Activated B cell treated with CpG ODN at 0.5 μM for 24 hours (primary cell): Measurements from ENCODE around the gene MAST2. TPM values are rescaled to one million over a fixed set of nuclear protein-coding genes. Genes with fewer than 3 reads are reported as not detected.
"Not testable (repeated sequence)": the region's sequence is repeated elsewhere in the genome, so short reads cannot be mapped to it uniquely, and the experiment has no call there.

Source experiments
- ATAC-seq: fragments of 200-7000 bp; cut with Tn5 transposase; one replicate; pipeline ENCODE4 v1.10.0; 2021; ENCODE audit warnings: low read depth, mild to moderate bottlenecking, moderate library complexity
- CTCF ChIA-PET: fragments of 350-600 bp; sonication (Branson Sonifier 250); formaldehyde crosslinking; loops from one replicate; lab custom pipeline; 2021; ENCODE audit warnings: antibody characterized with exemption; lab: Charles Lee
- POLR2A ChIA-PET: fragments of 350-600 bp; sonication (Branson Sonifier 250); formaldehyde crosslinking; loops from one replicate; lab custom pipeline; 2021; ENCODE audit warnings: antibody characterized with exemption; lab: Charles Lee
- DNase-seq: peaks from one replicate; pipeline ENCODE4 v3.0.0; 2022
- H3K27ac Mint-ChIP-seq: one replicate; pipeline ENCODE4 v1.8.0; 2020; ENCODE audit warnings: mixed read lengths
- H3K27me3 Mint-ChIP-seq: one replicate; pipeline ENCODE4 v1.8.0; 2021; ENCODE audit warnings: mixed read lengths
- H3K36me3 Mint-ChIP-seq: one replicate; pipeline ENCODE4 v1.8.0; 2021; ENCODE audit warnings: low read depth, mixed read lengths
- H3K4me1 Mint-ChIP-seq: one replicate; pipeline ENCODE4 v1.8.0; 2021; ENCODE audit warnings: mixed read lengths
- H3K4me3 Mint-ChIP-seq: one replicate; pipeline ENCODE4 v1.8.0; 2020; ENCODE audit warnings: mild to moderate bottlenecking, mixed read lengths
- H3K9me3 Mint-ChIP-seq: one replicate; pipeline ENCODE4 v1.8.0; 2020; ENCODE audit warnings: mixed read lengths
- CTCF ChIP-seq: fragments of 200-600 bp; IDR thresholded peaks from one replicate; pipeline ENCODE4 v1.8.0; 2022; ENCODE audit warnings: antibody characterized with exemption, mild to moderate bottlenecking
- intact Hi-C: fragments of 100-400 bp; cut with micrococcal nuclease; formaldehyde crosslinking; loops from one replicate; pipeline ENCODE4 v1.15.1; 2024
- total RNA-seq: library from RNA; stranded (reverse); gene quantifications from 2 replicates; pipeline ENCODE4 v1.2.3, GENCODE V29; 2022

Gene MAST2
- total RNA-seq, 1 donor from 2014 or later, result 20.9 TPM

- Mint-ChIP-seq H3K9me3 (no peaks in the 10 kb centered on the region), H3K4me1 (peaks cover 27% of the 10 kb centered on the region), H3K27me3 (no peaks in the 10 kb centered on the region), H3K27ac (no peak overlapping the region), H3K4me3 (no peak overlapping the region), H3K36me3 (no peaks in the 10 kb centered on the region)
- POLR2A ChIA-PET, result no interaction called here
- DNase-seq (no peak), ATAC-seq (no peak)
- CTCF ChIA-PET, result no interaction called here
- no peak for TF ChIP-seq CTCF
- intact Hi-C loops, result no loop called here
These were observed 122.9 kb downstream of the MAST2 start for GRCh38 chr1:45926330-45926729.

DNA sequence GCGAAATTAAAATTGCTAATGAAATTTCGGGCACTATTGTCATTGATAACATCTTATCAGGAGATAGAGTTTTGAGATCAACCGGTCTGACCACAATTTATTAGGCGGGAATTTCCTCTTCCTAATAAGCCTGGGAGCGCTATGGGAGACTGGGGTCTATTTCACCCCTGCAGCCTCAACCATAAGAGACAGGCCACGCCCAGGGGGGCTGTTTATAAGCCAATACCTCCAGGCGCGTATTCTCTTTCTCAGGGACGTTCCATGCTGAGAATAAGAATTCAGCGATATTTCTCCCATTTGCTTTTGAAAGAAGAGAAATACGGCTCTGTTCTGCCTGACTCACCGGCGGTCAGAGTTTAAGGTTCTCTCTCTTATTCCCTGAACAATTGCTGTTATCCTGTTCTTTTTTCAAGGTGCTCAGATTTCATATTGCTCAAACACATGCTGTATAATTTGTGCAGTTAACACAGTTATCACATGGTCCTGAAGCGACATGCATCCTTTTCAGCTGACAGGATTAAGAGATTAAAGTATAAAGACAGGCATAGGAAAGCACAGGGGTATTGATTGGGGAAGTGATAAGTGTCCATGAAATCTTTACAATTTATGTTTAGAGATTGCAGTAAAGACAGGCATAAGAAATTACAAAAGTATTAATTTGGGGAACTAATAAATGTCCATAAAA, 124.0 kb downstream of the MAST2 start:
- ATAC-seq, H3K9me3 Mint-ChIP-seq, DNase-seq, H3K27me3 Mint-ChIP-seq, intact Hi-C loops, H3K27ac Mint-ChIP-seq, H3K36me3 Mint-ChIP-seq, POLR2A ChIA-PET, H3K4me3 Mint-ChIP-seq, CTCF ChIA-PET: not testable (repeated sequence)
- H3K4me1 Mint-ChIP-seq, result peaks cover 27% of the 10 kb centered on the region

- intact Hi-C loops, result no loop called here
- H3K27ac Mint-ChIP-seq, result no peak overlapping the region
- CTCF ChIA-PET, result no interaction called here
These were observed 125.2 kb downstream of the MAST2 start for GRCh38 chr1:45928486-45929205.

GRCh38 chr1:45929257-45929687, 125.9 kb downstream of the MAST2 start:
- ChIA-PET POLR2A (no interaction called here), CTCF (no interaction called here)
- intact Hi-C loops, result no loop called here
- peaks cover 23% of the 10 kb centered on the region for H3K4me1 Mint-ChIP-seq
- H3K36me3 Mint-ChIP-seq, result no peaks in the 10 kb centered on the region
- ATAC-seq (no peak), DNase-seq (no peak)
- TF ChIP-seq CTCF, result no peak
- H3K4me3 Mint-ChIP-seq, result no peak overlapping the region
- no peaks in the 10 kb centered on the region for H3K9me3 Mint-ChIP-seq
- H3K27me3 Mint-ChIP-seq, result no peaks in the 10 kb centered on the region
- H3K27ac Mint-ChIP-seq, result no peak overlapping the region

More at GRCh38 chr1:45928486-45929205, 125.2 kb downstream of the MAST2 start:
- DNase-seq, result no peak
- Mint-ChIP-seq H3K9me3 (no peaks in the 10 kb centered on the region), H3K27me3 (no peaks in the 10 kb centered on the region), H3K4me3 (no peak overlapping the region), H3K36me3 (no peaks in the 10 kb centered on the region), H3K4me1 (peaks cover 23% of the 10 kb centered on the region)
- POLR2A ChIA-PET, result interaction anchor here (0.5 kb wide), 1 partner anchor 13 kb away, joined by 3 read pairs; no protein-coding TSS in a partner anchor
- no peak for TF ChIP-seq CTCF
- no peak for ATAC-seq

GRCh38 chr1:45930258-45931150, 127.1 kb downstream of the MAST2 start:
- no peak for ATAC-seq

DNA sequence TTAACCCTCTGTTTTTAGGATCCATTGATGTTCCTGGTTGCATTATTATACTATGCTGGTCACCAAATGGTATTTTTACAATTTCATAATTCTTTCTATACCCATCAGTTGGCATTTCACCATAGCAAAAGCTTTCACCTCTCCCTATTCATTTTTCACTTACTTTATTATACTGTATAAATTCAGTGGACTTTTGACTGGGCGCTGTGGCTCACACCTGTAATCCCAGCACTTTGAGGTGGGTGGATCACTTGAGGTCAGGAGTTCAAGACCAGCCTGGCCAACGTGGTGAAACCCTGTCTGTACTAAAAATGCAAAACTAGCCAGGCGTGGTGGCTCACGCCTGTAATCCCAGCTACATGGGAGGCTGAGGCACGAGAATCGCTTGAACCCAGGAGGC, 128.8 kb downstream of the MAST2 start:
- H3K27me3 Mint-ChIP-seq, DNase-seq, ATAC-seq, H3K4me3 Mint-ChIP-seq, H3K36me3 Mint-ChIP-seq, H3K9me3 Mint-ChIP-seq, CTCF ChIA-PET, POLR2A ChIA-PET, intact Hi-C loops, H3K27ac Mint-ChIP-seq: not testable (repeated sequence)
- peaks cover 26% of the 10 kb centered on the region for H3K4me1 Mint-ChIP-seq

More at GRCh38 chr1:45930258-45931150, 127.1 kb downstream of the MAST2 start:
- Mint-ChIP-seq H3K4me1 (peaks cover 26% of the 10 kb centered on the region), H3K27ac (no peak overlapping the region), H3K36me3 (no peaks in the 10 kb centered on the region), H3K4me3 (no peak overlapping the region), H3K9me3 (no peaks in the 10 kb centered on the region), H3K27me3 (no peaks in the 10 kb centered on the region)
- no peak for TF ChIP-seq CTCF
- intact Hi-C loops, result no loop called here
- CTCF ChIA-PET, result no interaction called here
- POLR2A ChIA-PET, result no interaction called here
- DNase-seq, result no peak
